Kidney (tissue), 14 donors: Measurements from ENCODE around the gene SLC9A2. TPM values are rescaled to one million over a fixed set of nuclear protein-coding genes. Genes with fewer than 3 reads are reported as not detected.

Experiments used
- DNase-seq, 5 donors: peaks; one replicate each; pipeline ENCODE4 v3.0.0-alpha.2; 2013 to 2020
- FAIRE-seq: peaks from 2 replicates; lab custom pipeline; 2012; peaks lifted over from hg19 to GRCh38; lab: Jason Lieb, UNC
- H3K27ac ChIP-seq, 2 donors: one replicate each; pipeline ENCODE4 v1.7.0; 2013; ENCODE audit warnings: low read depth in 2 of 2, low read length in 2 of 2, inconsistent platforms in 1 of 2
- H3K27me3 ChIP-seq: one replicate; pipeline ENCODE4 v1.7.1; 2013; ENCODE audit warnings: low read length, inconsistent platforms; ENCODE audit not compliant: control insufficient read depth, insufficient read depth
- H3K36me3 ChIP-seq, 3 donors: one replicate each; pipeline versions ENCODE4 v1.7.0 to v1.7.1; 2013; ENCODE audit warnings: low read length in 3 of 3, control low read depth in 1 of 3, inconsistent platforms in 1 of 3; ENCODE audit not compliant: insufficient read depth in 3 of 3, control insufficient read depth in 2 of 3
- H3K4me1 ChIP-seq, 3 donors: one replicate each; pipeline versions ENCODE4 v1.7.0 to v1.7.1; 2013; ENCODE audit warnings: low read length in 3 of 3, inconsistent platforms in 1 of 3, low read depth in 1 of 3; ENCODE audit not compliant: control insufficient read depth in 2 of 3, insufficient read depth in 2 of 3
- H3K4me3 ChIP-seq, 3 donors: one replicate each; pipeline versions ENCODE4 v1.7.0 to v1.8.1; 2013; ENCODE audit warnings: low read length in 3 of 3, control low read depth in 1 of 3, inconsistent platforms in 1 of 3
- H3K9ac ChIP-seq, 3 donors: one replicate each; pipeline versions ENCODE4 v1.7.0 to v1.7.1; 2013; ENCODE audit warnings: low read length in 3 of 3, control low read depth in 1 of 3, inconsistent platforms in 1 of 3
- H3K9me3 ChIP-seq, 3 donors: one replicate each; pipeline versions ENCODE4 v1.7.0 to v1.7.1; 2013; ENCODE audit warnings: low read length in 3 of 3, control low read depth in 1 of 3, inconsistent platforms in 1 of 3; ENCODE audit not compliant: control insufficient read depth in 2 of 3, insufficient read depth in 1 of 3
- intact Hi-C: fragments of 100-400 bp; cut with DNase I; formaldehyde crosslinking; loops from one replicate; pipeline ENCODE4 v1.11.1; 2022
- polyA plus RNA-seq: library from polyadenylated mRNA; stranded (reverse); fragments of 350-450 nt; fragmentation: Illumina TruSeq; extraction: RNeasy Lipid Tissue Mini Kit (QIAGEN cat#74804); gene quantifications from one replicate; pipeline ENCODE4 v1.2.3, GENCODE V29; 2014; ENCODE audit warnings: low read depth, low replicate concordance; ENCODE audit not compliant: insufficient read depth
- total RNA-seq: library from RNA; stranded (reverse); fragmentation: NEBNext Ultra II Directional; extraction: Animal tissue kit (Norgen Biotek cat#: 25700); gene quantifications from one replicate; pipeline ENCODE4 v1.2.1, GENCODE V29; 2021
- TF ChIP-seq, protein P1 (sequence below): IDR thresholded peaks from 3 replicates; pipeline ENCODE4 v1.5.1; 2012; ENCODE audit warnings: mild to moderate bottlenecking, moderate library complexity, borderline replicate concordance; ENCODE audit not compliant: insufficient read depth; ENCODE audit errors: extremely low read depth
- donor health status: control.
- donor health status: control.
- donor health status: control.
- donor health status: control.
- donor health status: control.
- donor health status: DM: yes; HTN: yes; CAD: no.
- donor health status: Normal renal cell carcinoma (clear cell type).

SLC9A2 gene
- total and polyA plus RNA-seq, 2 donors from 2014 or later: 5.6 to 5.9 TPM

DNA sequence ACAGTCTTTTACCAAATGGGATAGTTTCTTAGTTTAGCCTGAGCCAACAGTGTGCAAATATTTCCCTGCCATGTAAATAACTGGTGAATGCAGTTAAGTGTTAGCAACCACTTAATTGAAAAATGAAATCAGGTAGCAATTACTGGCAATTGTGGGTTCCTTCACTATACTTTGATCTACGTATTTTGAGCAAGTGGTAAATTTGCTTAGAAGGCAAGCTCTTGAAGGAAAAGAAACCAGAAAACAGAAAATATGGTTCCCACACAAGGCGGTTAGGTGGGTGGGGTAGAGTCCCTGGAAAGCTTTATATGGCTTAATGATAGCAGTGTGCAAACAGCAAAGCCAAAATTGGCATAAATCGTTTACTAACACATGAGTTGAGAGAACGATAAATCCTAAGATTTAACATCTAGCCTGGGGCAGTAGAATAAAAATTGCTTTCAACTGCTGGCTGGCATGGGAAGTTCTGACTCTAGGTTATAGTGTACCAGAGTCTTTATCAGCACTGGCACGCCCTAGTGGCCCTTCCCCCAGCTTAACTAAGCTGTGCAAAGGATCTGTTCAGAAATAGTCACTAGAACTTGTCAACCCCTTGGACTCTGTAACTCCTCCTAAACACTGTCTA is 17.0 kb downstream of the SLC9A2 start:
- H3K9ac ChIP-seq: no peak overlapping the region
- DNase-seq: no peak
- no peak for FAIRE-seq

GRCh38 chr2:102637358-102637757 is 18.0 kb downstream of the SLC9A2 start:
- H3K27ac ChIP-seq: no peak overlapping the region
- DNase-seq: no peak
- no peaks in the 10 kb centered on the region for H3K27me3 ChIP-seq
- FAIRE-seq: no peak
- no peaks in the 10 kb centered on the region for H3K9me3 ChIP-seq
- TF ChIP-seq, protein P1, sequence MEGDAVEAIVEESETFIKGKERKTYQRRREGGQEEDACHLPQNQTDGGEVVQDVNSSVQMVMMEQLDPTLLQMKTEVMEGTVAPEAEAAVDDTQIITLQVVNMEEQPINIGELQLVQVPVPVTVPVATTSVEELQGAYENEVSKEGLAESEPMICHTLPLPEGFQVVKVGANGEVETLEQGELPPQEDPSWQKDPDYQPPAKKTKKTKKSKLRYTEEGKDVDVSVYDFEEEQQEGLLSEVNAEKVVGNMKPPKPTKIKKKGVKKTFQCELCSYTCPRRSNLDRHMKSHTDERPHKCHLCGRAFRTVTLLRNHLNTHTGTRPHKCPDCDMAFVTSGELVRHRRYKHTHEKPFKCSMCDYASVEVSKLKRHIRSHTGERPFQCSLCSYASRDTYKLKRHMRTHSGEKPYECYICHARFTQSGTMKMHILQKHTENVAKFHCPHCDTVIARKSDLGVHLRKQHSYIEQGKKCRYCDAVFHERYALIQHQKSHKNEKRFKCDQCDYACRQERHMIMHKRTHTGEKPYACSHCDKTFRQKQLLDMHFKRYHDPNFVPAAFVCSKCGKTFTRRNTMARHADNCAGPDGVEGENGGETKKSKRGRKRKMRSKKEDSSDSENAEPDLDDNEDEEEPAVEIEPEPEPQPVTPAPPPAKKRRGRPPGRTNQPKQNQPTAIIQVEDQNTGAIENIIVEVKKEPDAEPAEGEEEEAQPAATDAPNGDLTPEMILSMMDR: no peak
- H3K36me3 ChIP-seq: no peaks in the 10 kb centered on the region
- intact Hi-C loops: no loop called here
- no peak overlapping the region for H3K9ac ChIP-seq
- no peak overlapping the region for H3K4me3 ChIP-seq
- H3K4me1 ChIP-seq: peaks cover 0 to 3% (median 0%) of the 10 kb centered on the region in 3 donors

More for the DNA sequence above, 17.0 kb downstream of the SLC9A2 start:
- Histone ChIP-seq H3K4me1 (peaks cover 0 to 3% (median 0%) of the 10 kb centered on the region in 3 donors), H3K36me3 (no peaks in the 10 kb centered on the region), H3K9me3 (no peaks in the 10 kb centered on the region), H3K27me3 (no peaks in the 10 kb centered on the region), H3K27ac (no peak overlapping the region), H3K4me3 (no peak overlapping the region)
- intact Hi-C loops: no loop called here
- TF ChIP-seq, protein P1: no peak

DNA sequence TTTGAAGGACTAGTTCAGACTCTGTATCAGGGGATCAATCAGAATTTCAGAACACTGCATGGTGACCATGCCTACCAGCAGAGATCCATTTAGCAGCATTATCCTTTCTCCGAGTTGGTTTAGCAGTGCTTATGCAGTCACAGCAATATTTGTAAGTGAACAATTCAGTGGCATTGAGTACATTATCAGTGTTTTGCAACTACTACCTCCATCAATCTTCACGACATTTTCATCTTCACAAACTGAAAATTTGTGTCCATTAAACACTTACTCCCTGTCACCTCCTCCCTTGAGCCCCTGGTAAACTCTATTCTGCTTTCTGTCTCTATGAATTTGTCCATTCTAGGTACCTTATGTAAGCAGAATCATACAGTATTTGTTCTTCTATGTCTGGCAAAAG is 20.1 kb downstream of the SLC9A2 start:
- Histone ChIP-seq H3K9me3 (no peaks in the 10 kb centered on the region), H3K9ac (no peak overlapping the region), H3K27me3 (no peaks in the 10 kb centered on the region), H3K27ac (no peak overlapping the region), H3K4me3 (no peak overlapping the region), H3K36me3 (no peaks in the 10 kb centered on the region), H3K4me1 (peaks cover 0 to 3% (median 0%) of the 10 kb centered on the region in 3 donors)
- intact Hi-C loops: no loop called here
- TF ChIP-seq, protein P1: no peak
- FAIRE-seq: no peak
- DNase-seq: no peak
